ENCODE measurements around the gene GRAMD1B.
"Not testable (repeated sequence)": the region's sequence is repeated elsewhere in the genome, so short reads cannot be mapped to it uniquely, and the experiment has no call there.

Gene GRAMD1B

DNA sequence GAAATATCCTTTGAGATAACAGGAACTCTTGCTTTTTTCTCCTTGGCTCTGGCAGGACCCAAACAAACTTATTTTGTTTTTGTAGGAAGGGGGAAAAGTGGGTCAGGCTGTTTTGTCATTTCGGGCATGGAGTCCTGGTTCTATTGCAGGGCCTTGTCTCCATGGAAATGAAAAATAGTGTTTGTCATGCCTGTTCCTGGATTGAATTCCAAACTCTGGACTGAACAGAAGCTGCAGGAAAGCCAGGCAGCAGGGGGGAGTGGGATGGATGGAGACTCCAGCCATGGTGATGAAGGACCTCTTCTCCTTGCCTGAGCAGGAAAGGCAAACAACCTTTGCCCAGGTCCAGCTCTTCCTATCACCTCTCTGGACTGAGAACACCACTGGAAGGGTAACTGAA is 137.4 kb downstream of the GRAMD1B start:
- no peak for DNase-seq (ENCODE audit: low read depth, low spot score)

DNA sequence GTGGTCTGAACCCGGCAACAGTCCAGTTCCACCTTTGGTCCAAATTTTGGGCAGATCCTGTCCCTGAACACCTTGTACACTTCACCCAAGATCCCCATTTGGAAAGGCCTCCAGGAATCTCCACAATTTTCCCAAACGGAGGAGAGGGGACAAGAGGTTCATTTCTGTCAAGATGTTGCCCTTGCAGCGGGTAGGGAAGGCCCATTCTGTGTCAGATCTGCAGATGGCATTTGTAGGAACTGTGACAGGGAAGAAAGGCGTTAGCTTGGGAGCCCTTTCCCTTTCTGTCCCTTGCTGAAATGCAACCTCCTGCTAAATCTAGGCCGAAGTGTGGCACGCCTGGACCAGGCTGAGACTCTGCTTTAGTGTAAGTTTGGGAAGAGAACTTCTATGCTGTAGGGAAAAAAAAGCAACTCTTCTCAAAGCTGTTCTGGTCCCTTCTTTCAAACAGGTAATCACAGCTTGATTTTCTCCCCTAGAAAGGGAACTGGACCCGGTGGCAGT is 138.3 kb downstream of the GRAMD1B start:
- DNase-seq (ENCODE audit: low read depth, low spot score), result no peak

DNA sequence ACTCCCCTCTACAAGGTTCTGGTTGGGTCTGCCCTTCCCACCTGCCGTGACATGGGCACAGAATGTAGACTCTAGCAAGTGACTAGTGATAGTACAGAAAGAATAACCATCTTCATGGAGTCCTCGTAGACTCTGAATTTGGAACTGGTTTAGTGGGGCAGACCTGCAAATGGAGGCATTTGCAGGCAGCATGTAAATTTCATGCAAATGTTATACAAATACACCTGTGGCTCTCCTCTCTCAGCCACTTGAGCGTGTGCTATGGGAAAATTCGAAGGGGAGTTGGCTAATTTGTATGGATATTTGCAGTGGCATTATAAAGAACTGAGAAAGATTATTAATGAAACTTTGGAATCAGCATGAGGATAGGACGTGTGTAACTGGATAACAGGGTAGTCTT is 139.3 kb downstream of the GRAMD1B start:
- DNase-seq (ENCODE audit: low read depth, low spot score), result no peak

DNA sequence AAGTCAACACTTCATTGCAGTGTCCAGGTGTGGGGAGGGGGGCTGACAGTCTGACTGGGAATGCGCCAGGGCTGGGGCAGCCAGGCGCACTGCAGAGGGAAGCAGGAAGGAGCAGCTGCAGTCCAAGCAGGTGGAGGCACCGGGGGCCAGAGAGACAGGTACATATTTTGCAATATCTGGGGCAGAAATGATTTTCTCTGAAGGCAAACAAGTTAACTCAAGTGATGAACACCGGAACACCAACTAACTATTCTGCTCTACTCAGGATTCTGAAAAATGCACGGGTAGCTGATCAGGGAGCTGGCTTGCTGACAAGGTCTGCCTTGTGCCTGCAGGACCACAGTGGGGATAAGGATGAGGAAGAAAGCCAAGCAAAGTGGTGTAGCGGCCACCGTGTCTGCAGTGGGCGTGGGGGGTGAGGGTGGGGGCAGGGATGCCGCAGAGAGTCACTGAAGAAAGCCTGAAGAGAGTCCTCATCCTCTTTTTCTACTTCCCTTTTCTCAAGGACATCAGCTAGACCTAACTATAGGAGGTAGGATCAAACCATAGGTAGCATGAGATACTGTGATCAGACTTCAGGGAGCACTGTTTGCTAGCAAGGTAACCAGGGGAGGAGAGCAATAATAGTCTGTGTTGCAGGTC is 141.0 kb downstream of the GRAMD1B start:
- no peak for DNase-seq (ENCODE audit: low read depth, low spot score)

- DNase-seq (ENCODE audit: low read depth, low spot score), result not testable (repeated sequence)
These were observed 142.7 kb downstream of the GRAMD1B start for GRCh38 chr11:123572791-123573190.

- no peak for DNase-seq (ENCODE audit: low read depth, low spot score)
These were observed 143.2 kb downstream of the GRAMD1B start for GRCh38 chr11:123573286-123573685.

DNA sequence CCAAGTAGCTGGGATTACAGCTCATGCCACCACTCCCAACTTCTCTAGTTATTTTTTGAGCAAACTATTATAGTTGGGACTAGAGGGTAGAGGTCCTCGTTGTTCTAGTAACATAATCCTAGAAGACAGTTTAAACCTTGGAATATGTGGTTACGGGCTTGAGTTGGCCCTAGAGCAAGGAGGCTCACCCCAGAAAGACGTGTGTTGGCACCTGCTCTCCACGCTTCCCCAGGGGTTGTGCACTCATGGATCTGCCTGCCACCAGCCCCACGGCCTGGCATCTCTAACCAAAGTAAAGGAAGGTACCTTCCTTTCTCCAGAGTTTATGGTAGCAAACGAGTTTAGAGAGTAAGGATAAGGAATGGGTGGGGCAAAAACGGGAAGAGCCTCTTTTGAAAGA is 145.4 kb downstream of the GRAMD1B start:
- no peak for DNase-seq (ENCODE audit: low read depth, low spot score)

- no peak for DNase-seq (ENCODE audit: low read depth, low spot score)
These were observed 146.0 kb downstream of the GRAMD1B start for GRCh38 chr11:123576082-123576481.

DNA sequence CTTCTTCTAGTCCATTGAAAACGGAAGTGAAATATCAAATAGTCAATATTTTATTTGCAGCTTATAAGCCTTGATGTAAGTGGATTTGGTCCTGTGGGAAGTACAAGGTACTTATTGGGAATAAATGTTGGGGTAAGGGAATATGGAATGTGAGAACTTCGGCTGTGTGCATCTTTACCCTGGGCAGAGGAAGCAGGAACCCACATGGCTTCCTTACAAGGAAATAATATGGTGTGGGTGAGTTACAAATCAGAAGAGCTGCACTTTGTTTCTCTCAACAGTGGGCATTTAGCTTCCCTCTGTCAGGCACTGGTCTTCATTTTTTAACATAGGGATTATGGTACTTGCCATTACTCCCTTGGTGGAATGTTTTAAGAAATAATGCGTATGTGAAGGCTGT is 146.4 kb downstream of the GRAMD1B start:
- DNase-seq (ENCODE audit: low read depth, low spot score), result no peak

- peak; percentile 7 for DNase-seq (ENCODE audit: low read depth, low spot score)
These were observed 147.1 kb downstream of the GRAMD1B start for GRCh38 chr11:123577081-123577598.

GRCh38 chr11:123578778-123579481 is 148.9 kb downstream of the GRAMD1B start:
- no peak for DNase-seq (ENCODE audit: low read depth, low spot score)

DNA sequence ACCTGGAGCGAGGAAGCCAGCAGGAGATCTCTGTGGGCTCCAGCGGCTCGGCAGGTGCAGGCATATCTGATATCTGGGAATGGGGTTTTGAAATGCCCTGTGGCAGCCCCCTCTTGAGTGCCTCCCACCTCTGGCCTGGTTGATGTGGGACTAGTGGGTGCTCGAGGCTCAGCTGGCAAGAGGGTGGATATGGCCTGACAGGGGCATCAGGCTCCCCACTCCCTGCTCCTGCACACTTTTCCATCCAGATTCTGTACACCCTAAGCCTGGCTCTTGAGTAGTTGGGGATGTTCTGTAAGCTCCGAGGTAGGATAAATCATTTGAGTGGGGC is 149.4 kb downstream of the GRAMD1B start:
- no peak for DNase-seq (ENCODE audit: low read depth, low spot score)

DNA sequence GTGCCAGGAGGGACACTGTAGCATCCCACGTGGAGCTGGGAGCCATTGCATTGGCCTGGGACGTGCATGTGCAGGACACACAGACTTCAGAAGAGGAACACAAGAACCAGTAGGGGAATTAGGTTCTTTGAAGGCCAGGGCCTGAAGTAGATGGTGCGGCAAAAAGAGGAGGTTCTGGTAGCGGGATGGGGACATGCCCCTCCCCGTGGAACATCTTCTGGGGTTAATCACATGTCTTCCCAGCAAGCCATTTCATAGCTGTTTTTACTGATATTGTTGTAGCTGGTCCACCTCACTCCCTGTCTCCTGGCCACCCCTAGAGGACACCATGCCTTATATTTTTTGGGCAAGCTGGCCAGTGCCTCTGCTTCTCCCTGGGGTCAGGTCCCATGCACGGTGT is 150.1 kb downstream of the GRAMD1B start:
- DNase-seq (ENCODE audit: low read depth, low spot score), result no peak

DNA sequence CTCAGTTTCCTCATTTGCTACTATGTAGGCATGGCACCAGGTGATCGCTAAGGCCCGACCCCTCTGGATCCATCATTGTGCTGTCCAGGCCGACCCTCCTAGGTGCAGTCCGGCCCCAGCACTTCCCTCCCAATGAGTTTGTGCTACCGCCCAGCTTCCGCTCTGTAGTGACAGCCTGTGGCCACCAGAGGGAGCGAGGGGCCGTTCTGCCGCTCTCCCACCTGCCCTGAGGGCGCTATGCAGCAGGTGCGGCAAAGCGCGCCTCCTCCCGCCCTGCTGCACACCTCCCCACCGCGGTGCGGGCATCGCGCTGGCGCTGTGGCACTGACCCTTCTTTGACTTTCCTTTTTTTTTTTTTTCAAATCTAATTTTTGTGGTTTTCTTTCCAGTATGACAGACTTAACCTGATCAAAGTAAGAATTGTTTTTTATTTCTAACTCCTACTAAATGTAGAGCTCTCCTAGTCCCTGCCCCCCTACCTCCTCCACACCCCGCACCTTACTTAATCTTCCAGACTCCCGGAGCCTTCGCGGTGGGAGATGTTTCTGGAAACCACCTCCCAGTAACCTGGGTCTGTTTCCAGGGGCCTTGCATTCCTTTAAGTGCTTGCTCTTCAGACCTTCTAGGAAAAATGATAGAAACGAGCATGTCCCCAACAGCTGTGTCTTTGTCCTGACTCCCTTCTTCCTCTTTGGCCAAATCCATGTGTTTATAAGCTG is 150.6 kb downstream of the GRAMD1B start:
- DNase-seq (ENCODE audit: low read depth, low spot score), result peak; percentile 40

GRCh38 chr11:123581651-123582399 is 151.8 kb downstream of the GRAMD1B start:
- DNase-seq (ENCODE audit: low read depth, low spot score), result no peak

GRCh38 chr11:123582992-123583504 is 153.0 kb downstream of the GRAMD1B start:
- DNase-seq (ENCODE audit: low read depth, low spot score), result no peak

DNA sequence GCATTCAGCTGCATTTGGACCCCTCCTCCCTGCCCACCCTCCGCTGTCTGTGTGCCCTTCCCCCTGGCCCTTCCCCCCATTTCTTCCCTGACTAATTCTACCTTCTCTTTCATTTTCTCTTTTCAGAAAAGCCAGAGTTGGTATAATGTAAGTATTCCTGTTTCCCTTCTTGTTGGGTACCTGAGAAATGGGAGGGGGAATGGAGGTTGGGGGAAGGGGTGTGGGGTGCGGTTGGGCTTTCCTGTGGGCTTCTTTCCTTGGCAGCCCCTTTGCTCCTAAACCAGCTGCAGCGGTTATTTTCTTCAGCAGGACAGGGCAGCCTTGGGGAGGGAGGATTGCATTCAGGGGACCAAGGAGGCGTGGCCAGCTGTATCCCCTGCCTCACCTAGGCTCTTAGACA is 154.1 kb downstream of the GRAMD1B start:
- no peak for DNase-seq (ENCODE audit: low read depth, low spot score)

GRCh38 chr11:123584737-123585136 is 154.7 kb downstream of the GRAMD1B start:
- no peak for DNase-seq (ENCODE audit: low read depth, low spot score)

GRCh38 chr11:123585206-123585605 is 155.1 kb downstream of the GRAMD1B start:
- no peak for DNase-seq (ENCODE audit: low read depth, low spot score)

GRCh38 chr11:123585706-123586105 is 155.6 kb downstream of the GRAMD1B start:
- no peak for DNase-seq (ENCODE audit: low read depth, low spot score)

GRCh38 chr11:123586568-123586967 is 156.5 kb downstream of the GRAMD1B start:
- DNase-seq (ENCODE audit: low read depth, low spot score), result no peak

- no peak for DNase-seq (ENCODE audit: low read depth, low spot score)
These were observed 157.0 kb downstream of the GRAMD1B start for GRCh38 chr11:123587044-123587443.

All from activated CD4-positive, CD25-positive, alpha-beta regulatory T cell treated with anti-CD3 and anti-CD28 coated beads, Interleukin-2, amount 50 U/mL, for 16 hours (primary cell).